Ectodermal cell (in vitro differentiated cells): ENCODE data around the gene MRPS10. TPM values are rescaled to one million over a fixed set of nuclear protein-coding genes. Genes with fewer than 3 reads are reported as not detected.
A peak's percentile ranks its signal among the peaks of the same experiment; 100 is the strongest.

Experiments used
- H3K27ac ChIP-seq: 2 replicates; pipeline ENCODE4 v1.7.0; 2013; ENCODE audit warnings: mild to moderate bottlenecking, low read depth, low read length; ENCODE audit not compliant: insufficient read depth, poor library complexity, severe bottlenecking
- H3K27me3 ChIP-seq: 2 replicates; pipeline ENCODE4 v1.7.0; 2013; ENCODE audit warnings: mild to moderate bottlenecking, low read length; ENCODE audit not compliant: insufficient read depth, control insufficient read depth, poor library complexity, severe bottlenecking
- H3K36me3 ChIP-seq: one replicate; pipeline ENCODE4 v1.7.0; 2013; ENCODE audit warnings: low read length; ENCODE audit not compliant: control insufficient read depth, insufficient read depth
- H3K4me1 ChIP-seq: one replicate; pipeline ENCODE4 v1.7.0; 2013; ENCODE audit warnings: low read length; ENCODE audit not compliant: control insufficient read depth, insufficient read depth
- H3K4me3 ChIP-seq: 2 replicates; pipeline ENCODE4 v1.7.0; 2013; ENCODE audit warnings: low read depth, low read length, control low read depth; ENCODE audit not compliant: insufficient read depth
- H3K9me3 ChIP-seq: 2 replicates; pipeline ENCODE4 v1.7.0; 2013; ENCODE audit warnings: mild to moderate bottlenecking, low read length, moderate library complexity; ENCODE audit not compliant: control insufficient read depth
- WGBS, 2 experiments: methylation state at CpG; one replicate each; pipeline ENCODE4 v1.1.7; 2013; ENCODE audit warnings: missing lambda C conversion rate in 2 of 2; 5-methylcytosine and 5-hydroxymethylcytosine counted together
- polyA plus RNA-seq, 4 experiments: library from polyadenylated mRNA; stranded (reverse); fragments of 50-300 nt; gene quantifications; one replicate each; pipeline ENCODE4 v1.2.3, GENCODE V29; 2013

The MRPS10 gene
- polyA plus RNA-seq (2013, experiment 1 of 4), result 33.9 TPM
- 37.6 TPM for polyA plus RNA-seq (2013, experiment 2 of 4)
- 29.9 TPM for polyA plus RNA-seq (2013, experiment 3 of 4)
- polyA plus RNA-seq (2013, experiment 4 of 4), result 28.0 TPM

DNA sequence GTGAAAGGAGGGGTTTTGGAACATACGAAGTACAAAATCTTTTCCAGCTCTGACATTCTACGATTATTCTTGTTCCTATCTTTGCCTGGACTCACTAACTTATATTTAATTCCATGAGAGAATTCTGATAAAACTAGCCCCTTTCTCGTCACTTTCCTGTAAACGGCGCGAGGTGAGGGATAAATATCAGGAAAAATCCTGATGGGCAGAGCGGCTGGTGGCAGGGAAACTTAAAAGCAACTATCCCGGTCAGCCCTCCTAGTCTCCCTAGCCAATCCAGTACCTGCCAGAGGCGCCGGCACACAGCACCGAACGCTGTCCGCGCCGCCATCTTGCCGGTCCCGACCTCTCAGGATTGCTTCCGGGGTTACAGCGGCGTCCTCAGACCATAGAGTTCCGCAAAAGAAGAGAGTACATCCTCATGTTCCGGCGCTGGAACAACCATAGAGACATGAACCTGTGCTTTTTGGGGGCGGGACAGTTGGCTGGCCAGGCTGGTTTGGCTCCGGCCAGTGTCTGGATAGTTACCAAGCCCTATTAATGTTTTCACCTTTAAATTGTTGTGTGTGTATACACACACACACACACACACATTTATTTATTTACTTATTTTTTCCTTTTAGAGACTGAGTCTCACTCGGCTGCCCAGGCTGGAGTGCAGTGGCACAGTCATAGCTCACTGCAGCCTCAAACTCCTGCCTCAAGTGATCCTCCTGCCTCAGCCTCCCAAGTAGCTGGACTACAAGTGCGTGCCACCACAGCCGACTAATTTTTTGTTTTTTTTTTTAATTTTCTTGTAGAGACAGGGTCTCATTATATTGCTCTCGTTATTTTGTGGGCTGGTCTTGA, at the start of gene MRPS10:
TSS of gene MRPS10 (minus strand) at position 343 of the 849 bp plus-strand sequence. CDS start at position 331, 12 bp downstream.
- H3K4me3 ChIP-seq, result peak within 1 kb of the TSS; percentile 92
- H3K27ac ChIP-seq, result peak within 1 kb of the TSS; percentile 76
- no peaks in the 10 kb centered on the region for H3K27me3 ChIP-seq
- H3K4me1 ChIP-seq, result no peaks in the 10 kb centered on the region
- peaks cover 8% of the 10 kb centered on the region for H3K36me3 ChIP-seq
- WGBS, 2 experiments, result 14% methylated on average over 29 of the region's 29 CpGs
- H3K9me3 ChIP-seq, result no peaks in the 10 kb centered on the region

DNA sequence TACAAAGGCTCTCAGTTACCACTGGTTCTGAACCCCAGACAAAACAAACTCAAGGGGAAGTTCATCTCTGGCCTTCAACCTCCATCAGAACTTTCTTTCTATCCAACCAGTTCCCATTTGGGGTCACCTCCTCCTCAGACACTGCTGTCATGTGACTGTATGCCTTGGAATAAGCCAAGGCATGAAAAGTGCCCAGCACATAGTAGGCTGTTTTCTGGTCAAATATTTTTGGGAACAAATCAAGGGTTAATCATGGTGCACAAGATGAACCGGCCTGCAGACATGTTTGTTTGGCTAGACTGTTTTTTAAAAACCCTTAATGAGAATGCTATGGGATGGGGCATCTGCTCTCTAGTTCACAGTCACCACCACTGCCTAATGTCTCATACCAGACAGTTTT, 48.9 kb upstream of the MRPS10 start:
- no peak overlapping the region for H3K27ac ChIP-seq
- no peaks in the 10 kb centered on the region for H3K27me3 ChIP-seq
- H3K4me1 ChIP-seq, result peaks cover 6% of the 10 kb centered on the region
- no peaks in the 10 kb centered on the region for H3K9me3 ChIP-seq
- H3K36me3 ChIP-seq, result peaks cover 13% of the 10 kb centered on the region
- H3K4me3 ChIP-seq, result no peak overlapping the region
- WGBS, 2 experiments, result 95 to 96% methylated on average over 1 of the region's 1 CpG

DNA sequence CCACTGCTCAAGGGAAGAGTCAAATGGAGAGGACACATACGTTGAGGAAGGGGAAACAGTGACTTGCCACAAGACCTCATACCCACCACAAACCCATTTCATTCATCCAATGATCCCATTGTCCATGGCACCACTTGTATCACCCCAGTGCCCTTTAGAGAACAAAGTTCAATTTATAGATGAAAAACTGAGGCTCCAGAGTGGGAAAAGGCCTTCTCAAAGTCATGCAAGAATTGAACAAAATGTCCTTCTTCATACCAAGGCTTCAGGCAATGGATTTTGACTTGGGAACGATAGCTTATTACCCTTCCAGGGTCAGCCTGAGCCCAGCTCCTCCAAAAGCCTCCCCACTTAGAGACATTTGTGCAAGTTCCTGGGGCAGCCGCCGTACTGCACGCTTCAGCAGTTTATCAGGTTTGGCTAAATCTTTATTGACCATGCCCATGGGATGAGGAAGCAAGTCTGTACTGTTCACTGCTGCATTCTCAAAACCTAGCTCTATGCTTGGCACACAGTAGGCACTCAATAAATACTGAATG, 47.3 kb upstream of the MRPS10 start:
- WGBS, 2 experiments, result 95 to 96% methylated on average over 5 of the region's 5 CpGs
- Histone ChIP-seq H3K9me3 (no peaks in the 10 kb centered on the region), H3K4me3 (no peak overlapping the region), H3K27me3 (no peaks in the 10 kb centered on the region), H3K27ac (no peak overlapping the region), H3K36me3 (peaks cover 13% of the 10 kb centered on the region), H3K4me1 (peaks cover 6% of the 10 kb centered on the region)

DNA sequence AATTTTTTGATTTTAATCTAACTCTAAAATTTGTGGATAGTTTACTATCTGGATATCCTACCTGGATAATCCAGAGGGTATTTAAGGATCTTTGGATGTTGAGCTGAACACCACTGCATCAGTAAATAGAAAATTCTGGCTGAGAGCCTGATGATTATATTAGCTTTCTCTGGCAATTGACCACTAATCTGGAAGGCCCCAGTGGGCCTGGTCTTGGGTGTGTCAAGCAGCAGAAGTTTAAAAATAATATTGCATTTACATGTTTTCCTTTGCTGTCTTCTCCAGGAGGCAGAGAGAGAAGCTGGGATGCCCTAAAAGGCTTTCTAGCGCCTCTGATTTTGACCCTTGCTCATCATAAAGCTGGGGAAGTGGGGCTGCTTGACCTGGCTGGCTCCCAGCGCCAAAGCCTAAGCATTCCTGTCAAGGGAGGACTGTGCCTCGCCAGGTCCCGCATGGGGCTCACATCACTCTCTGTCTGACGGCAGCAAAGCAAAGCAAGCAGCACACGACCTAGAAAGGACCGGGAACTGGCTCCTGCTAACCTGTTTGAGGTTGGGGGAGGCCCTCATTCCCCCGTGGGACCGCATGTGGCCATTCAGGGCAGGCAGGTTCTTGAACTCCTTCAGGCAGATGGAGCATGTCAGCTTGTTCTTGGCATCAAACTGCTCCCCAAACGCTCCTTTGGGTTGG, 46.6 kb upstream of the MRPS10 start:
- Histone ChIP-seq H3K4me1 (peaks cover 6% of the 10 kb centered on the region), H3K36me3 (peaks cover 12% of the 10 kb centered on the region), H3K27ac (no peak overlapping the region), H3K27me3 (no peaks in the 10 kb centered on the region), H3K9me3 (no peaks in the 10 kb centered on the region), H3K4me3 (no peak overlapping the region)
- 86 to 87% methylated on average over 10 of the region's 10 CpGs for WGBS, 2 experiments

DNA sequence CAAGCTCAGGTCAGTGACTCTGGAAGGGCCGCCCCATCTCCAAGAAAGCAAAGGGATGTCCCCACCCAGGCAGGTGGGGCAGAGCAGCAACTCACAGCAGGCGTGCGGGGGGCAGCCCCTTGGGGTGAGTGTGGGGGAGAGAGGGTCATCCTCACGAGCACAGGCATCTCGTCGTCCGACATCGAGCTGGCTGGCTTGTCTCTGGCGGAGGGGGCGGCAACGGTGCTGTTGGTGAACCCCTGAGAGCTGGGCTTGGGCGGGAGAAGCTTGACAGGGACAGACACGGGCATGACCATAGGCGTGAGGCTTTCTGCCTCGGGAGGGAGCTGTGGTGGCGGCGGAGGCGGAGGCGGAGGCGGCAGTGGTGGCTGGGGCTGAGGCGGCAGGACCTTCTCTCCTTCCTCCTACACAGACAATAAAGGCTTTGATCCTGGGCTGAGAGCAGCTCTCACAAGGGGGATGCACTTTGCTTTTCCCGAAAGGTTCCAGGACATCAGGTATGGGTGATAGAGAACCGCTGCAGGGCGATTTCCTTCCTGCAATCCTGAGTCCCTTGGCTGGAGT, 45.6 kb upstream of the MRPS10 start:
- H3K27me3 ChIP-seq, result no peaks in the 10 kb centered on the region
- H3K4me1 ChIP-seq, result peaks cover 6% of the 10 kb centered on the region
- H3K9me3 ChIP-seq, result no peaks in the 10 kb centered on the region
- no peak overlapping the region for H3K27ac ChIP-seq
- H3K4me3 ChIP-seq, result no peak overlapping the region
- 60 to 62% methylated on average over 24 of the region's 24 CpGs for WGBS, 2 experiments
- peaks cover 4% of the 10 kb centered on the region for H3K36me3 ChIP-seq

DNA sequence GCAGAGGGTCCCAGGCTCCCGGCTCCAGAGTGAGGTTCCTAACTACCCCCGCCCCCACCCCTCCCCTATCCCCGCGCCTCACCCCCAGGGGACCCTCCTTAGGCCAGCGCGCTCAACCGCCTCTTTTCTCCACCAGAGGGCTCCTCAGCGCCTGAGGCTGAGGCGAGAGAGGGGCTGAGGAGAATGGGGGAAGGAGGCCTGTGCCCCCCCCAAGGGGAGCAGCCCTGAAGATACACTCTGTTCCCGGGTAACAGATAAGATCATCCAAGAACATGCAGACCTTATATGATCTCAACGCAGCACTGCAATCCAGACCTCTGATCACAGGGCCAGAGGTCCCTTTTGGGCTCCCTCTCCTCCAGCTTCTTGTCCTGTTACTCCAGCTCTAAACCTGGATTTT, 43.3 kb upstream of the MRPS10 start:
- H3K36me3 ChIP-seq, result peaks cover 14% of the 10 kb centered on the region
- 47 to 62% methylated on average over 7 to 8 of the region's 11 CpGs for WGBS, 2 experiments
- no peak overlapping the region for H3K4me3 ChIP-seq
- H3K27me3 ChIP-seq, result no peaks in the 10 kb centered on the region
- H3K27ac ChIP-seq, result no peak overlapping the region
- peaks cover 6% of the 10 kb centered on the region for H3K4me1 ChIP-seq
- no peaks in the 10 kb centered on the region for H3K9me3 ChIP-seq

DNA sequence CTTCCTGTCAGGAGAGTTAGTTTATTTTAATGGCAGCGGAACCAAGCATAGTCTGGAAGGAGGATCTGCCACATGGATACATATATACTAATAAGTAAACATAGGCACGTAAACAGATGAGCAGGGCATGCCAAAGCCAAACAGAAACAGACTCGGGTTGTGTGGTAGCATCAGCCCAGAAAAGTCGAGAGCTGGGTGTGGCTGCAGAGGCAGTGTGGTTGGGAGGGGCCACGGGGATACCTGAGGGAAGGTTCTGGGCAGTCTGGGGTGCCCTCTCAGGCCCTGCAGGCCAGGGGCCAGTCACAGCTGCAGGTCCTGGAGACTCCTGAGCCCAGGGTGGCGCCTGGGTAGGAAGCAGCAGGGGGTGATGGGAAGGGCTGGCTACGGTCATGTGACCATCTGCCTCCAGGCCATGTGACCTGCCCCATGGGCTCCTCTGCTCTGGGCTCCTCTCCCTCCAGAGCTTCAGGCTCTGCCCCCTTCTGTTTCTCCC, 42.8 kb upstream of the MRPS10 start:
- no peaks in the 10 kb centered on the region for H3K27me3 ChIP-seq
- 91 to 92% methylated on average over 7 of the region's 7 CpGs for WGBS, 2 experiments
- H3K27ac ChIP-seq, result no peak overlapping the region
- H3K4me1 ChIP-seq, result peaks cover 6% of the 10 kb centered on the region
- no peaks in the 10 kb centered on the region for H3K9me3 ChIP-seq
- no peak overlapping the region for H3K4me3 ChIP-seq
- peaks cover 14% of the 10 kb centered on the region for H3K36me3 ChIP-seq

DNA sequence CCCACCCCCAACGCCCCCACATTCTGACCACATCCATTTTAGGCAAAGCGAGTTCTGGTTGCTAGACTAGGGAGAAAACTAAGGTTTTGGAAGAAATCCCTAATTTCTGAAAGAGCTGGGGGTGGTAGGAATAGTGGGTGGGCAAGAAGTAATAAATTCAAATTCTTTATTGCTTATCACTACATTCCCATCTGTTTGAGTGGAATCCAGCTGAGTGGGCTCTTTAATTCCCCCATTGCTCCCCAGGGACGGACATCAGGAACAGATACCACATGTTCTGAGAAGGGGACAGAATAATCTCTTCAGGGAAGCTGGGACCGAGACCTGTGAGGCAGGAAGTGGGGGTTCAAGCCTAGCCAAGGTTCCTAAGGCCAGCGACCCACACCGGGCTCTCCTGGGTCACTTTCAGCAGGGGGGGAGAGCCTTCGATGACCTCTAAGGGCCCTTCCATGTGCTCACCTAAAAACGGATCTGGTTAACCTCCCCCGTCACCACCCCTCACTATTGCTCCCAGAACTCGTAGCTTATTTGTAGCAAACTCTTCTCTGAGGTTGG, 42.3 kb upstream of the MRPS10 start:
- Histone ChIP-seq H3K9me3 (no peaks in the 10 kb centered on the region), H3K27ac (no peak overlapping the region), H3K27me3 (no peaks in the 10 kb centered on the region), H3K4me3 (no peak overlapping the region), H3K4me1 (peaks cover 6% of the 10 kb centered on the region), H3K36me3 (peaks cover 14% of the 10 kb centered on the region)
- WGBS, 2 experiments, result 87 to 92% methylated on average over 9 of the region's 10 CpGs

DNA sequence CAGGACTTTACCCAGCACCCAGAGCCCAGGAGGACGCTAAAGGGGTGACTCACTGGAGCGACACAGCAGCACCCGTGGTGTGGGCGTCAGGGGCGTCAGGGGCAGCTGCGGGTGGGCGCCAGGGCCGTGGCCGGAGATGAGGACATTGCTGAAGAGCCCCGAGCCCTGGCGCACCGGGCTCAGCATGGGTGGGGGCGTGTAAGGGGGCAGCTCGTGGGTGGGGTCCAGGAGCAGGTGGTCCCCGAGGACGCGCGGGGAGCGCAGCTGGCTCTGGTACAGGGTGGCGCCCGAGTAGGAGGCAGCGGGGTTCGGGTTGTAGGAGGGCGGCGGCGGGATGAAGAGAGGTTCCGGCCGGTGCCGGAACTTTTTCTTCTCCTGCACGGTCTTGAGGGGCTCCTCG, 41.6 kb upstream of the MRPS10 start:
- Histone ChIP-seq H3K4me3 (no peak overlapping the region), H3K36me3 (peaks cover 18% of the 10 kb centered on the region), H3K9me3 (no peaks in the 10 kb centered on the region), H3K27me3 (no peaks in the 10 kb centered on the region), H3K4me1 (peaks cover 6% of the 10 kb centered on the region), H3K27ac (no peak overlapping the region)
- WGBS, 2 experiments, result 95 to 96% methylated on average over 31 of the region's 31 CpGs
